Ishikawa (cell line): Measurements from ENCODE around the gene ZNF654.

Experiments
- CEBPB ChIP-seq: IDR thresholded peaks from 2 replicates; pipeline ENCODE4 v1.6.1; 2012
- CREB1 ChIP-seq: IDR thresholded peaks from 2 replicates; pipeline ENCODE4 v1.6.1; 2012; ENCODE audit warnings: low read depth
- EGR1 ChIP-seq: IDR thresholded peaks from 2 replicates; pipeline ENCODE4 v1.6.1; 2012
- EP300 ChIP-seq: IDR thresholded peaks from 2 replicates; pipeline ENCODE4 v1.6.1; 2012; ENCODE audit warnings: borderline replicate concordance
- FOXM1 ChIP-seq: IDR thresholded peaks from 2 replicates; pipeline ENCODE4 v1.6.1; 2012; ENCODE audit warnings: low read depth, borderline replicate concordance
- NFIC ChIP-seq: IDR thresholded peaks from 2 replicates; pipeline ENCODE4 v1.6.1; 2012
- RAD21 ChIP-seq: IDR thresholded peaks from 2 replicates; pipeline ENCODE4 v1.6.1; 2012; ENCODE audit warnings: low read depth
- TAF1 ChIP-seq: IDR thresholded peaks from 2 replicates; pipeline ENCODE4 v1.6.1; 2012; ENCODE audit warnings: low read depth, mild to moderate bottlenecking
- TCF12 ChIP-seq: IDR thresholded peaks from 2 replicates; pipeline ENCODE4 v1.6.1; 2012; ENCODE audit warnings: low read depth
- TEAD4 ChIP-seq: IDR thresholded peaks from 2 replicates; pipeline ENCODE4 v1.6.1; 2012
- YY1 ChIP-seq: IDR thresholded peaks from 2 replicates; pipeline ENCODE4 v1.6.1; 2012; ENCODE audit warnings: low read depth
- ZBTB7A ChIP-seq: IDR thresholded peaks from 2 replicates; pipeline ENCODE4 v1.6.1; 2012; ENCODE audit warnings: low read depth
- TF ChIP-seq, protein P1 (sequence below): IDR thresholded peaks from 2 replicates; pipeline ENCODE4 v1.6.1; 2012
- TF ChIP-seq, protein P2 (sequence below): IDR thresholded peaks from 2 replicates; pipeline ENCODE4 v1.6.1; 2012; ENCODE audit warnings: low read depth, mild to moderate bottlenecking
- TF ChIP-seq, protein P3 (sequence below): IDR thresholded peaks from 2 replicates; pipeline ENCODE4 v1.6.1; 2012

The ZNF654 gene

DNA sequence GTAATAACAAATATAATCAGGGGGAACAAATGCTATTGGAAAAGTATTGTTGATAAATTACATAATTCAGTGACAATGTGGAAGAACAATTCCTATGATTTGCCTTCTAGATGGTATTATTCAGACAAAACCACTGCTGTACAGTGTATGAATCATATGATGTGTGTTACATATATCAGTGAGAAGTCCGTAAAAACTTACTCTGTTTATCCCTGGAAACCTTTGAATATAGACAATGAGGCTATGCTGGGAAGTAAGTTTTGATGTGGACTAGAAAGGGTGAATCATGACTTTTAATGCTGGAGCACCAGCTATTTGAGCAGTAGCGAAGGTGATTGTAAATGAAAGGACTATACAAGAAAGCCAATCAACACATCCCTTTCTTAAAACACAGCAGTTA is 108.6 kb downstream of the ZNF654 start:
- no peak for TF ChIP-seq EGR1
- TF ChIP-seq, protein P1, sequence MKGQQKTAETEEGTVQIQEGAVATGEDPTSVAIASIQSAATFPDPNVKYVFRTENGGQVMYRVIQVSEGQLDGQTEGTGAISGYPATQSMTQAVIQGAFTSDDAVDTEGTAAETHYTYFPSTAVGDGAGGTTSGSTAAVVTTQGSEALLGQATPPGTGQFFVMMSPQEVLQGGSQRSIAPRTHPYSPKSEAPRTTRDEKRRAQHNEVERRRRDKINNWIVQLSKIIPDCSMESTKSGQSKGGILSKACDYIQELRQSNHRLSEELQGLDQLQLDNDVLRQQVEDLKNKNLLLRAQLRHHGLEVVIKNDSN: no peak
- TF ChIP-seq RAD21: no peak
- TF ChIP-seq ZBTB7A: no peak
- no peak for TF ChIP-seq TEAD4
- no peak for TF ChIP-seq TCF12
- no peak for TF ChIP-seq CEBPB
- no peak for TF ChIP-seq EP300
- TF ChIP-seq, protein P2, sequence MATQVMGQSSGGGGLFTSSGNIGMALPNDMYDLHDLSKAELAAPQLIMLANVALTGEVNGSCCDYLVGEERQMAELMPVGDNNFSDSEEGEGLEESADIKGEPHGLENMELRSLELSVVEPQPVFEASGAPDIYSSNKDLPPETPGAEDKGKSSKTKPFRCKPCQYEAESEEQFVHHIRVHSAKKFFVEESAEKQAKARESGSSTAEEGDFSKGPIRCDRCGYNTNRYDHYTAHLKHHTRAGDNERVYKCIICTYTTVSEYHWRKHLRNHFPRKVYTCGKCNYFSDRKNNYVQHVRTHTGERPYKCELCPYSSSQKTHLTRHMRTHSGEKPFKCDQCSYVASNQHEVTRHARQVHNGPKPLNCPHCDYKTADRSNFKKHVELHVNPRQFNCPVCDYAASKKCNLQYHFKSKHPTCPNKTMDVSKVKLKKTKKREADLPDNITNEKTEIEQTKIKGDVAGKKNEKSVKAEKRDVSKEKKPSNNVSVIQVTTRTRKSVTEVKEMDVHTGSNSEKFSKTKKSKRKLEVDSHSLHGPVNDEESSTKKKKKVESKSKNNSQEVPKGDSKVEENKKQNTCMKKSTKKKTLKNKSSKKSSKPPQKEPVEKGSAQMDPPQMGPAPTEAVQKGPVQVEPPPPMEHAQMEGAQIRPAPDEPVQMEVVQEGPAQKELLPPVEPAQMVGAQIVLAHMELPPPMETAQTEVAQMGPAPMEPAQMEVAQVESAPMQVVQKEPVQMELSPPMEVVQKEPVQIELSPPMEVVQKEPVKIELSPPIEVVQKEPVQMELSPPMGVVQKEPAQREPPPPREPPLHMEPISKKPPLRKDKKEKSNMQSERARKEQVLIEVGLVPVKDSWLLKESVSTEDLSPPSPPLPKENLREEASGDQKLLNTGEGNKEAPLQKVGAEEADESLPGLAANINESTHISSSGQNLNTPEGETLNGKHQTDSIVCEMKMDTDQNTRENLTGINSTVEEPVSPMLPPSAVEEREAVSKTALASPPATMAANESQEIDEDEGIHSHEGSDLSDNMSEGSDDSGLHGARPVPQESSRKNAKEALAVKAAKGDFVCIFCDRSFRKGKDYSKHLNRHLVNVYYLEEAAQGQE: no peak
- no peak for TF ChIP-seq NFIC

DNA sequence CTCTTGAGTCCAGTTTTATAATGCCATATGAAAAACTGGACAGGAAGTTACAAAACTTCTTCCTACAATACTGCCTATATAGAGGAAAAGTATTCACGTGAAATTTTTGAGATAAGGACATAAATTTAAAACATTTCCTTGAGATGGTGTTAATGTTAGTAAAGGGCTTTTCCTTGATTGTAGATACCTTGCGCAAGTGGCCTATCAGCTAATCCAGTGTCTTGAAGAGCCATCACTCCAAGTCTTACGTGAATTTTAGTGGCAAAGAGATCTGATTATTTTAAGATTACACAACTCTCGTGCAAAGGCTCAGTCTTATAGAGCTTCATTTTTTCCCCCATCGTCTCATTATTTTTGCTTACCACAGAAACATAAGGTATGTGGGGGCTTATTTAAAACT is 109.1 kb downstream of the ZNF654 start:
- TF ChIP-seq TCF12: no peak
- no peak for TF ChIP-seq EGR1
- no peak for TF ChIP-seq TAF1
- TF ChIP-seq TEAD4: no peak
- TF ChIP-seq CEBPB: no peak
- TF ChIP-seq, protein P3, sequence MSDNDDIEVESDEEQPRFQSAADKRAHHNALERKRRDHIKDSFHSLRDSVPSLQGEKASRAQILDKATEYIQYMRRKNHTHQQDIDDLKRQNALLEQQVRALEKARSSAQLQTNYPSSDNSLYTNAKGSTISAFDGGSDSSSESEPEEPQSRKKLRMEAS: no peak
- TF ChIP-seq, protein P1: no peak
- no peak for TF ChIP-seq RAD21
- TF ChIP-seq, protein P2: no peak
- no peak for TF ChIP-seq NFIC
- TF ChIP-seq CREB1: no peak

DNA sequence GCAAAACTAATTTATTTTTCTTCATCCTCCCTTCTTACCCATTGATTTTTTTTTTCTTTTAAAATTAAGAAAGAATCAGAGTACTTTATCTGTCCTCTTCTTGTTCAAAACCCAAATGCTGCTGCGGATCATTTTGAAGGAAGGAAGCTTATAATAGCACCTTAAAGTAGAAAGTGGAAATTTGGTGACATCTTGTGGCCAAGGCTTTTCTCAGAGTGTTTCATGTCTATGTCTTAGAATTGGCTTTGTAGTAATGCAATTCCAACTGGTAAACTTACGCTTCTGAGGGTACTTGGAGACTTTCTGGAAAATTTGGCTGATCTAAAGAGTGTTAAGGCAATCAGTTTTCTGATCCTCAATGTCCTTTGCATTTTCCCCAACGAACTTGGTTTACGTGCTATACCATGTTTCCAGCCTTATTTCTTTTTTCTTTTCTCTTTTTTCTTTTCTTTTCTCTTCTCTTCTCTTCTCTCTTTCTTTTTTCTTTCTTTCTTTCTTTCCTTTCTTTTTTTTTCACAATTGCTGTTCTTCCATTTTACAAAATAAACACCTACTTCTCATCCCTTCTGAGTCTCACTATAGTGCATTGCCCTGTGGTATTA is 121.4 kb downstream of the ZNF654 start:
- TF ChIP-seq RAD21 (peak; percentile 36; the same call in 1 of the 2 replicates), CREB1 (no peak)

DNA sequence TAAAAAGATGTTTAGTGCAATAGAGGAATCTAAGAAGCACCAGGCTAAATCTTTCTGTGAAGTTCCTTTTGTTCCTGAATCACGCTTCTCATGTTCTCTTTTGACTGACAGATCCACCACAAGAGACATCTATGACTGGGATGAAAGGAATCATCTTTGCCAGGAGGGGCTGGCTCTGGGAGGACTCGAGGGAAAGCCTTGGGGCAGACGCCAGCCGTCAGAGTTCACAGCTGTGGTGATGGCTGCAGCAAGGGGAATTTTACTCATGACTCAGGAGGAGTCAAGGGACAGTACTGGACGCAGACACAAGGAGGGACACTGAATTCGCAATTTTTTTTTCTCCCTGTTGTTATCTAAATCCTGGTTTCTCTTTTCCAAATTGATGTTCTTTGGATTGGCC is 129.4 kb downstream of the ZNF654 start:
- TF ChIP-seq EGR1 (no peak), FOXM1 (no peak), YY1 (no peak), TAF1 (no peak), EP300 (no peak), CEBPB (no peak), RAD21 (no peak), TEAD4 (no peak), CREB1 (no peak), NFIC (no peak), ZBTB7A (no peak), TCF12 (no peak)
- TF ChIP-seq, protein P1: no peak
- TF ChIP-seq, protein P2: no peak
- TF ChIP-seq, protein P3: no peak
